K562 (cell line): Measurements from ENCODE around the gene BNIPL. TPM values are rescaled to one million over a fixed set of nuclear protein-coding genes. Genes with fewer than 3 reads are reported as not detected.

Experiments
- BCOR ChIP-seq: fragments of 450-650 bp; IDR thresholded peaks from 2 replicates; pipeline ENCODE4 v1.6.1; 2016
- C11orf30 ChIP-seq: fragments of 450-650 bp; IDR thresholded peaks from 2 replicates; pipeline ENCODE4 v1.6.1; 2016; ENCODE audit warnings: low read depth, mild to moderate bottlenecking
- CBFA2T2 ChIP-seq: fragments of 450-650 bp; conservative IDR thresholded peaks from 2 replicates; pipeline ENCODE4 v1.6.1; 2017; ENCODE audit warnings: mild to moderate bottlenecking
- CBFA2T3 ChIP-seq: fragments of 450-650 bp; IDR thresholded peaks from 2 replicates; pipeline ENCODE4 v1.6.1; 2017
- FOXJ3 ChIP-seq: sonication (generic); formaldehyde crosslinking; IDR thresholded peaks from 2 replicates; pipeline ENCODE4 v1.4.0; 2020; ENCODE audit warnings: mild to moderate bottlenecking, missing genetic modification reagents
- HBP1 ChIP-seq: fragments of 450-650 bp; formaldehyde crosslinking; IDR thresholded peaks from 2 replicates; pipeline ENCODE4 v1.4.0; 2022; ENCODE audit warnings: missing genetic modification characterization
- POLR2B ChIP-seq: fragments of 450-650 bp; IDR thresholded peaks from 2 replicates; pipeline ENCODE4 v1.6.1; 2018; ENCODE audit warnings: low read depth; ENCODE audit not compliant: partially characterized antibody
- PRPF4 ChIP-seq: fragments of 200-400 bp; formaldehyde crosslinking; IDR thresholded peaks from one replicate; pipeline ENCODE4 v1.6.1; 2017; ENCODE audit warnings: low read length, low read depth, mild to moderate bottlenecking; ENCODE audit not compliant: insufficient read depth, poor library complexity, severe bottlenecking
- RFX1 ChIP-seq: fragments of 450-650 bp; IDR thresholded peaks from 2 replicates; pipeline ENCODE4 v1.6.1; 2016; ENCODE audit warnings: mild to moderate bottlenecking, moderate library complexity
- ZBTB11 ChIP-seq, 3 experiments: fragments of 200-800 bp in 1 of 3; fragments of 250-450 bp in 1 of 3; fragments of 450-650 bp in 1 of 3; sonication (Bioruptor Pico) in 1 of 3; sonication (Bioruptor generic) in 1 of 3; formaldehyde crosslinking in 1 of 3; IDR thresholded peaks; 2 replicates each; pipeline versions ENCODE4 v1.6.1 to v1.8.0; 2016 to 2022; ENCODE audit warnings: mild to moderate bottlenecking in 2 of 3, missing genetic modification characterization in 2 of 3, missing compliant biosample characterization in 1 of 3, moderate library complexity in 1 of 3
- ZBTB9 ChIP-seq: fragments of 450-650 bp; formaldehyde crosslinking; IDR thresholded peaks from 2 replicates; pipeline ENCODE4 v1.4.0; 2020; ENCODE audit warnings: mild to moderate bottlenecking, moderate library complexity
- ZNF639 ChIP-seq, 2 experiments: fragments of 200-800 bp in 1 of 2; sonication (Bioruptor generic) in 1 of 2; sonication (generic) in 1 of 2; formaldehyde crosslinking in 1 of 2; IDR thresholded peaks in 1 of 2; conservative IDR thresholded peaks in 1 of 2; 2 replicates each; pipeline versions ENCODE4 v1.5.0 to v1.6.1; 2016 to 2020; ENCODE audit warnings: missing compliant biosample characterization in 1 of 2, missing genetic modification characterization in 1 of 2, missing genetic modification reagents in 1 of 2
- polyA plus RNA-seq, 8 experiments: library from polyadenylated mRNA; depleted of rRNA in 4 of 8; stranded (reverse) in 5 of 8; unstranded in 3 of 8; fragments of >200 nt; fragmentation: Nextera tagmentation in 2 of 8; fragmentation: Illumina TruSeq in 1 of 8; extraction: Ambion mirVana in 2 of 8; extraction: Trizol in 1 of 8; gene quantifications; 2 replicates each; pipeline versions ENCODE4 v1.2.1 to v1.2.3, GENCODE V29; 2011 to 2014; ENCODE audit warnings: inconsistent platforms in 1 of 8, missing spikeins in 1 of 8
- total RNA-seq, 7 experiments: library from RNA; depleted of rRNA in 6 of 7; stranded (reverse); fragments of >200 nt in 6 of 7; fragmentation: Illumina TruSeq in 2 of 7; extraction: Trizol in 2 of 7; gene quantifications; 2 replicates each; pipeline versions ENCODE4 v1.2.1 to v1.2.3, GENCODE V29; 2011 to 2021; ENCODE audit warnings: low replicate concordance in 1 of 7
- TF ChIP-seq, protein P1 (sequence below): fragments of 450-650 bp; IDR thresholded peaks from 2 replicates; pipeline ENCODE4 v1.6.1; 2016

BNIPL gene
- total and polyA plus RNA-seq, 9 of the 15 experiments (the other 6 are each of a cell fraction or from before 2014, with no cell fraction given) = 0.08 to 1.4 (median 0.68) TPM

GRCh38 chr1:151051356-151052009 is 15.1 kb downstream of the BNIPL start (continued):
- TF ChIP-seq ZBTB11 (CRISPR knock-in tag; IDR thresholded peaks at IDR 0.05) (no peak), BCOR (no peak), POLR2B (peak; percentile 58), FOXJ3 (CRISPR knock-in tag) (peak; percentile 58; the same call in 1 of the 2 replicates), CBFA2T3 (peak; percentile 76), CBFA2T2 (peak; percentile 41; the same call in 1 of the 2 replicates), HBP1 (CRISPR knock-in tag) (no peak), ZNF639 (CRISPR knock-in tag; conservative IDR thresholded peaks at IDR 0.05 in 1 of 2, IDR thresholded peaks at IDR 0.05 in 1 of 2) (no peak), C11orf30 (no peak), ZBTB9 (CRISPR knock-in tag) (no peak), PRPF4 (no peak), RFX1 (0 out of 2 replicates have a peak, but pooled peaks have one; percentile 11)
- TF ChIP-seq, protein P1, sequence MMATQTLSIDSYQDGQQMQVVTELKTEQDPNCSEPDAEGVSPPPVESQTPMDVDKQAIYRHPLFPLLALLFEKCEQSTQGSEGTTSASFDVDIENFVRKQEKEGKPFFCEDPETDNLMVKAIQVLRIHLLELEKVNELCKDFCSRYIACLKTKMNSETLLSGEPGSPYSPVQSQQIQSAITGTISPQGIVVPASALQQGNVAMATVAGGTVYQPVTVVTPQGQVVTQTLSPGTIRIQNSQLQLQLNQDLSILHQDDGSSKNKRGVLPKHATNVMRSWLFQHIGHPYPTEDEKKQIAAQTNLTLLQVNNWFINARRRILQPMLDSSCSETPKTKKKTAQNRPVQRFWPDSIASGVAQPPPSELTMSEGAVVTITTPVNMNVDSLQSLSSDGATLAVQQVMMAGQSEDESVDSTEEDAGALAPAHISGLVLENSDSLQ = peak; percentile 86
